ENCODE data around the gene SLC38A11.

The SLC38A11 gene

GRCh38 chr2:164969909-164970690 lies 14.8 kb upstream of the SLC38A11 start:
- DNase-seq, result no peak

GRCh38 chr2:164967781-164968228 lies 12.5 kb upstream of the SLC38A11 start:
- DNase-seq, result no peak

- no peak for DNase-seq
Observed at GRCh38 chr2:164967361-164967760, 12.0 kb upstream of the SLC38A11 start.

GRCh38 chr2:164964700-164965099 lies 9.4 kb upstream of the SLC38A11 start:
- DNase-seq, result no peak

GRCh38 chr2:164960159-164960558 lies 4.8 kb upstream of the SLC38A11 start:
- no peak for DNase-seq

- no peak for DNase-seq
Observed at GRCh38 chr2:164954186-164954585, 1.1 kb downstream of the SLC38A11 start.

GRCh38 chr2:164953279-164953678 lies 2.0 kb downstream of the SLC38A11 start:
- DNase-seq, result no peak

- no peak for DNase-seq
Observed at GRCh38 chr2:164952057-164952702, 3.1 kb downstream of the SLC38A11 start.

GRCh38 chr2:164948540-164948939 lies 6.8 kb downstream of the SLC38A11 start:
- no peak for DNase-seq

- DNase-seq, result no peak
Observed at GRCh38 chr2:164947281-164947680, 8.0 kb downstream of the SLC38A11 start.

- no peak for DNase-seq
Observed at GRCh38 chr2:164943289-164943688, 12.0 kb downstream of the SLC38A11 start.

GRCh38 chr2:164937864-164938401 lies 17.4 kb downstream of the SLC38A11 start:
- no peak for DNase-seq

GRCh38 chr2:164935118-164936101 lies 19.9 kb downstream of the SLC38A11 start:
- DNase-seq, result no peak

- DNase-seq, result no peak
Observed at GRCh38 chr2:164934401-164935117, 20.8 kb downstream of the SLC38A11 start.

GRCh38 chr2:164933671-164934189 lies 21.6 kb downstream of the SLC38A11 start:
- DNase-seq, result no peak

- no peak for DNase-seq
Observed at GRCh38 chr2:164932377-164932776, 22.9 kb downstream of the SLC38A11 start.

- no peak for DNase-seq
Observed at GRCh38 chr2:164928101-164928673, 27.1 kb downstream of the SLC38A11 start.

- DNase-seq, result no peak
Observed at GRCh38 chr2:164922134-164922533, 33.2 kb downstream of the SLC38A11 start.

- no peak for DNase-seq
Observed at GRCh38 chr2:164920430-164920829, 34.9 kb downstream of the SLC38A11 start.

GRCh38 chr2:164917296-164917903 lies 37.9 kb downstream of the SLC38A11 start:
- DNase-seq, result no peak

- DNase-seq, result no peak
Observed at GRCh38 chr2:164915566-164915965, 39.8 kb downstream of the SLC38A11 start.
